ENCODE data around the gene LIN37.

LIN37 gene

DNA sequence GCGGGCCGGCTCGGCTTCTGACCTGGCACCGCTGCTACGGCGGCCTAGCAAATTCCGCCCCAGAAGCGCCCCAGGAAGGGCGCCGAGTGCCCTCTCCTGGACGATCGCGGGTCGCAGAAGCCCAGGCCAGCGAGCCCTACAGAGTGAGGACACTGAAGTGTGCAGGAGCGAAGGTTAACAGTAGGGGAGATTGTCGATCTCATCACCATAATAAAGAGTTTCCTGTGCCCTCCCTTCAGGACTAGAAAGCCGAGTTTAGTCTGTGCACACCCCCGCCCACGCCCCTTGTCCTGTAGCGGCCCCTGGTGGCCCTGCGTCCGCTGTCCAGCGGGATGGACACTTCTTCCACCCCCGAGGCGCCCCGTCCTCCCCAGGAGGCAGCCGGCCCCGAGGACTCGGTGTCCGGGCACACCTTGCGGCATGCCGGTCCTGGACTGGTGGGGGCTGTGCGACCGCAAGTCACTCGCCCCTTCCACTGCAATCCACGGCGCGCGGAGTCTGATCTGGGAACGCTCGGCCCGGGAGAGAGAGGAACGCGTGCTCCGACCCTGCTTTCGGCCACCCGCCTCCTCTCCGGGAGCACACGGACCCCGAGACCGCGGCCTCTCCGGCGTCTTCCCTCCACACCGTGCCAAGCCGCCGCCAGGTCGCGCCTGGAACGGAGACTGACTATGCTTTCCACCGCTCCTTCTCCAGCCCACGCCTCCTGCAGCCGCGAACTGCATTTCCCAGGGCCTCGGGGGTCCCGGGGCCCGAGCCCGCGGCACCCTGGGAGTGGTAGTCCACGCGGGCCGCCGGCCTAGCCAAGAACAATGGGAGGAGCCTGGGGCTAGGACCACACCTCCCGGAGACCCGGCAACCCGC is 31.3 kb upstream of the LIN37 start:
- TF ChIP-seq, protein P1, sequence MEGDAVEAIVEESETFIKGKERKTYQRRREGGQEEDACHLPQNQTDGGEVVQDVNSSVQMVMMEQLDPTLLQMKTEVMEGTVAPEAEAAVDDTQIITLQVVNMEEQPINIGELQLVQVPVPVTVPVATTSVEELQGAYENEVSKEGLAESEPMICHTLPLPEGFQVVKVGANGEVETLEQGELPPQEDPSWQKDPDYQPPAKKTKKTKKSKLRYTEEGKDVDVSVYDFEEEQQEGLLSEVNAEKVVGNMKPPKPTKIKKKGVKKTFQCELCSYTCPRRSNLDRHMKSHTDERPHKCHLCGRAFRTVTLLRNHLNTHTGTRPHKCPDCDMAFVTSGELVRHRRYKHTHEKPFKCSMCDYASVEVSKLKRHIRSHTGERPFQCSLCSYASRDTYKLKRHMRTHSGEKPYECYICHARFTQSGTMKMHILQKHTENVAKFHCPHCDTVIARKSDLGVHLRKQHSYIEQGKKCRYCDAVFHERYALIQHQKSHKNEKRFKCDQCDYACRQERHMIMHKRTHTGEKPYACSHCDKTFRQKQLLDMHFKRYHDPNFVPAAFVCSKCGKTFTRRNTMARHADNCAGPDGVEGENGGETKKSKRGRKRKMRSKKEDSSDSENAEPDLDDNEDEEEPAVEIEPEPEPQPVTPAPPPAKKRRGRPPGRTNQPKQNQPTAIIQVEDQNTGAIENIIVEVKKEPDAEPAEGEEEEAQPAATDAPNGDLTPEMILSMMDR (conservative IDR thresholded peaks at IDR 0.05; ENCODE audit: low read depth, low read length), result peak; percentile 85
- DNase-seq (ENCODE audit: low read depth), result peak; percentile 97
- H3K4me3 ChIP-seq (ENCODE audit: low read depth, low read length), result peak overlapping the region; percentile 85

GRCh38 chr19:35717665-35718344 is 30.6 kb upstream of the LIN37 start, which contains the start of gene KMT2B:
KMT2B (plus strand) TSS chr19:35718003; CDS start chr19:35718019, 16 bp downstream.
- H3K4me3 ChIP-seq (ENCODE audit: low read depth, low read length), result peak within 1 kb of the TSS; percentile 85
- DNase-seq (ENCODE audit: low read depth), result no peak
- TF ChIP-seq, protein P1 (conservative IDR thresholded peaks at IDR 0.05; ENCODE audit: low read depth, low read length), result no peak

DNA sequence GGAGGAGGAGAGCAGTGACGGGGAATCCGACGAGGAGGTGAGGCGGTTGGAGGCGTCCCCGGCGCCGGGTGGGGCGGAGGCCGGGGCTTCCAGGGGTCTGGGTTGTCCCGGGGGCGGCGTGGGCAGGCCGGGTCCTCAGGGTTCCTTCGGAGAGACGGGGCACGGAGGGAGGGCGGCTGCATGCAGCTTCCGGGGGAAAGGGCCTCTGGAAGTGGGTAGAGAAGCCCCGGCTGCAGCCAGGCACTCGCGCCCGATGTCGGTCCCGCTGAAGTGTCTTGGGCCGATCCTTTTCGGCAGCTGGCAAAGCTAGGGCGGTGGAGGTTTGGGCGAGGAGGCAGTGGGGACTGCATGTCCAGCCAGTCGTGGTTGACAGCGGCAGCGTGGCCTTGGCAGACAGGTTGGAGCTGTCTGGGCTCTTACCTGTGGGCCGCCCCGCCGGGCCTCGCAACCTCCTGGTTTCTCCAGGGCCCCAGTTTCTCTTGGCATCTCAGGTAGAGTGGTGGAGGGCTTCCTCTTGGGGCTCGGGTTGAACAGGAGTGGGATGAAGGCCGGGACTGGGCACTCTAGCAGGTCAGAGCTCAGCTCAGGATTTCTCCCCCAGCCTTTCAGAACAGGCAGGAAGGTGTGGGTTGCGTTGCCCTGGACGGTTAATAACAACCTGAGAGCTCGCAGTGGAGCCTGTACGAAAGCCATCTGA is 29.9 kb upstream of the LIN37 start:
- peak; percentile 18 for DNase-seq (ENCODE audit: low read depth)
- H3K4me3 ChIP-seq (ENCODE audit: low read depth, low read length), result peak overlapping the region; percentile 85
- TF ChIP-seq, protein P1 (conservative IDR thresholded peaks at IDR 0.05; ENCODE audit: low read depth, low read length), result no peak

DNA sequence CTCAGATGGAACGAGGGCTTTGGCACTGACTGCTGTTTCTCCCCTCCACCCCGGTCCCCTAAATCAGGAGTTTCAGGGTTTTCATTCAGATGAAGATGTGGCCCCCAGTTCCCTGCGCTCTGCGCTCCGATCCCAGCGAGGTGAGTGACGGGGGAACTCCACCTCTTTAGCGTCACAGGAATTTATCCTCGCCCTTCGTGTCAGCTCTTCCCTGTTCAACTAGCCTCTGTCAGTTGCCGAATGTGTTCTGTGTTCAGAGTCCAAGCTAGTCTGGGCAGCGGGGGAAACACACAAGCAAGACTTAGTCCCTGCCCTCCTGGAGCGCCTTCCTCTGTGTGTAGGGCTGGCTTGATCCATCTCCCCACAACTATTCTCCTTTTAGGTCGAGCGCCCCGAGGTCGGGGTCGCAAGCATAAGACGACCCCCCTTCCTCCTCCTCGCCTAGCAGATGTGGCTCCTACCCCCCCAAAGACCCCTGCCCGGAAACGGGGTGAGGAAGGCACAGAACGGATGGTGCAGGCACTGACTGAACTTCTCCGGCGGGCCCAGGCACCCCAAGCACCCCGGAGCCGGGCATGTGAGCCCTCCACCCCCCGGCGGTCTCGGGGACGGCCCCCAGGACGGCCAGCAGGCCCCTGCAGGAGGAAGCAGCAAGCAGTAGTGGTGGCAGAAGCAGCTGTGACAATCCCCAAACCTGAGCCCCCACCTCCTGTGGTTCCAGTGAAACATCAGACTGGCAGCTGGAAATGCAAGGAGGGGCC is 28.8 kb upstream of the LIN37 start:
- H3K4me3 ChIP-seq (ENCODE audit: low read depth, low read length), result peak overlapping the region; percentile 85

DNA sequence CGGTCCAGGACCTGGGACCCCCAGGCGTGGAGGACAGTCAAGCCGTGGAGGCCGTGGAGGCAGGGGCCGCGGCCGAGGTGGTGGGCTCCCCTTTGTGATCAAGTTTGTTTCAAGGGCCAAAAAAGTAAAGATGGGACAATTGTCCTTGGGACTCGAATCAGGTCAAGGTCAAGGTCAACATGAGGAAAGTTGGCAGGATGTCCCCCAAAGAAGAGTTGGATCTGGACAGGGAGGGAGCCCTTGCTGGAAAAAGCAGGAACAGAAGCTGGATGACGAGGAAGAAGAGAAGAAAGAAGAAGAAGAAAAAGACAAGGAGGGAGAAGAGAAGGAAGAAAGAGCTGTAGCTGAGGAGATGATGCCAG is 28.2 kb upstream of the LIN37 start:
- no peak for DNase-seq (ENCODE audit: low read depth)
- TF ChIP-seq, protein P1 (conservative IDR thresholded peaks at IDR 0.05; ENCODE audit: low read depth, low read length), result no peak
- no peak overlapping the region for H3K4me3 ChIP-seq (ENCODE audit: low read depth, low read length)

More for the DNA sequence above, 28.8 kb upstream of the LIN37 start:
- DNase-seq (ENCODE audit: low read depth), result no peak
- TF ChIP-seq, protein P1 (conservative IDR thresholded peaks at IDR 0.05; ENCODE audit: low read depth, low read length), result no peak

DNA sequence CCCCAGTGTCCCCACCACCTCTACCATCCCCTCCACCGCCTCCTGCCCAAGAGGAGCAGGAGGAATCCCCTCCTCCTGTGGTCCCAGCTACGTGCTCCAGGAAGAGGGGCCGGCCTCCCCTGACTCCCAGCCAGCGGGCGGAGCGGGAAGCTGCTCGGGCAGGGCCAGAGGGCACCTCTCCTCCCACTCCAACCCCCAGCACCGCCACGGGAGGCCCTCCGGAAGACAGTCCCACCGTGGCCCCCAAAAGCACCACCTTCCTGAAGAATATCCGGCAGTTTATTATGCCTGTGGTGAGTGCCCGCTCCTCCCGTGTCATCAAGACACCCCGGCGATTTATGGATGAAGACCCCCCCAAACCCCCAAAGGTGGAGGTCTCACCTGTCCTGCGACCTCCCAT is 27.7 kb upstream of the LIN37 start:
- no peak overlapping the region for H3K4me3 ChIP-seq (ENCODE audit: low read depth, low read length)
- TF ChIP-seq, protein P1 (conservative IDR thresholded peaks at IDR 0.05; ENCODE audit: low read depth, low read length), result no peak
- DNase-seq (ENCODE audit: low read depth), result no peak
